Thyroid gland (tissue), 4 donors: ENCODE results near the gene LONP2. TPM values are rescaled to one million over a fixed set of nuclear protein-coding genes. Genes with fewer than 3 reads are reported as not detected.

Experiments used
- DNase-seq, 2 donors: peaks; one replicate each; pipeline ENCODE4 v3.0.0-alpha.2; 2019
- H3K27ac ChIP-seq, 3 donors: fragments of 200-600 bp; sonication (generic); 1 replicate in 2 of 3; 2 replicates in 1 of 3; pipeline ENCODE4 v1.5.1; 2016 to 2019; ENCODE audit warnings: mild to moderate bottlenecking in 1 of 3, moderate library complexity in 1 of 3
- H3K27me3 ChIP-seq: fragments of 200-600 bp; sonication (generic); one replicate; pipeline ENCODE4 v1.5.1; 2019
- H3K36me3 ChIP-seq, 2 donors: fragments of 200-600 bp; sonication (generic); one replicate each; pipeline ENCODE4 v1.5.1; 2016 to 2019
- H3K4me1 ChIP-seq, 2 donors: fragments of 200-600 bp; sonication (generic); one replicate each; pipeline ENCODE4 v1.5.1; 2017 to 2019
- H3K4me3 ChIP-seq, 3 donors: fragments of 200-600 bp; sonication (generic); replicated peaks in 1 of 3; 1 replicate in 2 of 3; 2 replicates in 1 of 3; pipeline ENCODE4 v1.5.1; 2016; ENCODE audit warnings: mild to moderate bottlenecking in 1 of 3
- H3K9me3 ChIP-seq: fragments of 200-600 bp; sonication (generic); one replicate; pipeline ENCODE4 v1.5.1; 2017
- POLR2A ChIP-seq, 2 donors: fragments of 450-650 bp; IDR thresholded peaks; one replicate each; pipeline ENCODE4 v1.6.1; 2017; ENCODE audit warnings: antibody characterized with exemption in 2 of 2, mild to moderate bottlenecking in 2 of 2, moderate library complexity in 1 of 2
- WGBS, 2 donors: methylation state at CpG; one replicate each; pipeline ENCODE4 v1.1.5; 2017; 5-methylcytosine and 5-hydroxymethylcytosine counted together
- intact Hi-C: fragments of 100-400 bp; cut with DNase I; formaldehyde crosslinking; loops from one replicate; pipeline ENCODE4 v1.15.1; 2023
- total RNA-seq, 4 donors: library from RNA; depleted of rRNA; stranded (reverse); fragments of >200 nt; gene quantifications; one replicate each; pipeline ENCODE4 v1.2.3, GENCODE V29; 2016
- TF ChIP-seq, protein P1 (sequence below), 6 experiments: fragments of 200-600 bp in 3 of 6; fragments of 450-650 bp in 3 of 6; sonication (generic) in 3 of 6; IDR thresholded peaks; one replicate each; pipeline ENCODE4 v1.5.1; 2016 to 2019; ENCODE audit warnings: antibody characterized with exemption in 6 of 6, mild to moderate bottlenecking in 2 of 6, inconsistent platforms in 1 of 6, moderate library complexity in 1 of 6

The LONP2 gene
- total RNA-seq, 4 donors from 2014 or later, result 108 to 124 (median 116) TPM

DNA sequence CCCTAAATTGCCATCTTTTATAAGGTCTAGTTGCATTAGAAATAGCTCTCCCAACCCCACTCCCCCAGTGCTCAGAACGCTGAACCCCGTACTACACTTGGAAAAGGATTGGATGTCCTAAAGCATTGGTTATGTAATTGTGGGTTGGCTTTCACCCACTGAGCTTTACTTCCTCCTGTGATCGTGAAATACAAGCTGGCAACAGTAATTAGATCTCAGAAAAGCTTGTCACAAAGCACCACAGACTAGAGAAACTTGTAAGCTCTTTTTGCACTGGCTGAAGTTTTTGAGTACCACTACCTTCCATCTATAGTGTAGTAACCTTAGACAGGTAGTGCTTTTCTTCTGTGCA is 86.7 kb downstream of the LONP2 start:
- H3K4me3 ChIP-seq, result no peak overlapping the region

DNA sequence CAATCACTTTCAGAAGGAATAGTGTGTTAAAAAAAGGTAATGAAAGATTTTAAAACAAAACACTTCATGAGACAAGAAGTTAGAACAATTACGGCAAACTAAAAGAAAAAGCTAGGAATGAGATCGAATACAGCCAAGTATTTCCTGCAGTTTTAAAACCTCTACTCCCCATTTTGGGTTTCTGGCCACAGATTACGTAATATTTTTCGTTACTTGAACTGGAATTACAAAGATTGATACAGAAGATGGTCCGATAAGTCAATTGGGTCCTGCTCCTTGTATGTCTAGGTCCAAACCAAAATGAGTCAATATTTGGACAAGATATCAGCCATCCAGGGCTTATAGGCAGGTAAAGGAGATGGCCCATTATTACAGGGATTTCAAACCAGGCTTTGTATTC is 88.9 kb downstream of the LONP2 start:
- TF ChIP-seq, protein P1, sequence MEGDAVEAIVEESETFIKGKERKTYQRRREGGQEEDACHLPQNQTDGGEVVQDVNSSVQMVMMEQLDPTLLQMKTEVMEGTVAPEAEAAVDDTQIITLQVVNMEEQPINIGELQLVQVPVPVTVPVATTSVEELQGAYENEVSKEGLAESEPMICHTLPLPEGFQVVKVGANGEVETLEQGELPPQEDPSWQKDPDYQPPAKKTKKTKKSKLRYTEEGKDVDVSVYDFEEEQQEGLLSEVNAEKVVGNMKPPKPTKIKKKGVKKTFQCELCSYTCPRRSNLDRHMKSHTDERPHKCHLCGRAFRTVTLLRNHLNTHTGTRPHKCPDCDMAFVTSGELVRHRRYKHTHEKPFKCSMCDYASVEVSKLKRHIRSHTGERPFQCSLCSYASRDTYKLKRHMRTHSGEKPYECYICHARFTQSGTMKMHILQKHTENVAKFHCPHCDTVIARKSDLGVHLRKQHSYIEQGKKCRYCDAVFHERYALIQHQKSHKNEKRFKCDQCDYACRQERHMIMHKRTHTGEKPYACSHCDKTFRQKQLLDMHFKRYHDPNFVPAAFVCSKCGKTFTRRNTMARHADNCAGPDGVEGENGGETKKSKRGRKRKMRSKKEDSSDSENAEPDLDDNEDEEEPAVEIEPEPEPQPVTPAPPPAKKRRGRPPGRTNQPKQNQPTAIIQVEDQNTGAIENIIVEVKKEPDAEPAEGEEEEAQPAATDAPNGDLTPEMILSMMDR (IDR thresholded peaks at IDR 0.05), result no peak
- TF ChIP-seq POLR2A (IDR thresholded peaks at IDR 0.05), result no peak
- DNase-seq, result no peak
- H3K27ac ChIP-seq, result no peak overlapping the region
- whole genome bisulfite sequencing, 2 donors, result 94 to 96% methylated on average over 5 of the region's 5 CpGs
- peaks cover 13 to 14% of the 10 kb centered on the region in 2 donors for H3K36me3 ChIP-seq
- H3K4me3 ChIP-seq, result no peak overlapping the region
- H3K4me1 ChIP-seq, result peaks cover 0 to 4% of the 10 kb centered on the region in 2 donors
- no peaks in the 10 kb centered on the region for H3K9me3 ChIP-seq
- intact Hi-C loops, result no loop called here
- no peaks in the 10 kb centered on the region for H3K27me3 ChIP-seq

More for the DNA sequence above, 86.7 kb downstream of the LONP2 start:
- H3K4me1 ChIP-seq, result peaks cover 0 to 4% of the 10 kb centered on the region in 2 donors
- no peak overlapping the region for H3K27ac ChIP-seq
- DNase-seq, result no peak
- H3K9me3 ChIP-seq, result no peaks in the 10 kb centered on the region
- TF ChIP-seq, protein P1 (IDR thresholded peaks at IDR 0.05), result no peak
- no peak for TF ChIP-seq POLR2A (IDR thresholded peaks at IDR 0.05)
- no peaks in the 10 kb centered on the region for H3K27me3 ChIP-seq
- H3K36me3 ChIP-seq, result peaks cover 13 to 14% of the 10 kb centered on the region in 2 donors
- WGBS, 2 donors, result 57% methylated on average over 3 of the region's 3 CpGs
- intact Hi-C loops, result no loop called here

DNA sequence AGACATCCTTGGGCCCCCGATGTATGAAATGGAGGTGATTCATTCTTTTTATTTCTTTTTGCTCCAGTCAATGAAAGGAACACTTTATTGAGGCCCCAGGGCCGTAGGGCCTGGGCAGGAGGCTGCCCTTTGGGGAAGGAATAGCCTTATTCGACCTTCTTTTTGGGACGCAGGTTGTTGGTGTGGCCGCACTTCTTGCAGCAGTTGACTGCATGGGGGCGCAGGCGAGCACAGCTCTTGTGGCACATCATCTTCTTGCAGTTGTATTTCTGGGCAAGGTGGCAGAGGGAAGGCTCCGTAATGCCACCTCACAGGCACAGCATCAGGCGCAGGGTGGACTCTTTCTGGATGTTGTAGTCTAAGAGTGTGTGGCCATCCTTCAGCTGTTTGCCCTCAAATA is 90.2 kb downstream of the LONP2 start:
- Histone ChIP-seq H3K27me3 (no peaks in the 10 kb centered on the region), H3K4me1 (peaks cover 0 to 4% of the 10 kb centered on the region in 2 donors), H3K36me3 (peaks cover 13 to 14% of the 10 kb centered on the region in 2 donors), H3K27ac (no peak overlapping the region), H3K9me3 (no peaks in the 10 kb centered on the region), H3K4me3 (no peak overlapping the region)
- intact Hi-C loops, result no loop called here
- TF ChIP-seq, protein P1 (IDR thresholded peaks at IDR 0.05), result no peak
- TF ChIP-seq POLR2A (IDR thresholded peaks at IDR 0.05), result no peak
- 86 to 91% methylated on average over 9 of the region's 9 CpGs for WGBS, 2 donors
- no peak for DNase-seq

DNA sequence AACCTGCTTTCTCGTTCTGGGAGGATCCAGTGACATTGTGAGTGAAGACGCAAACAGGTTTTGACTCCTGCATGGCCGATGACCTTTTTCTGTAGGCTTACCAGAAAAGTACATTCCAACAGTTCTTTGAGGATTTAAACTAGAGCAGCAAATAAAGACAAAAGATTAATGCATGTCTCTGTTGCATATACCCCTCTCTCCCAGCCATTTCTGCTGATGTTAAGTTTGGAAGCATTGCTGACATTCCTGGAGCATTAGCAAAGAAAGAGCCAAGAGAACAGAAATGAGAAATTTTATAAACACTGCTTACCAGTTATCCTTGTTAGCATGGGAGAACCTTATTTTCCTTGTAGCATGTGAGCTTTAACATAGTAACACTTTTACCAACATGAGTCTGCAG is 91.9 kb downstream of the LONP2 start:
- Histone ChIP-seq H3K9me3 (no peaks in the 10 kb centered on the region), H3K27ac (no peak overlapping the region), H3K27me3 (no peaks in the 10 kb centered on the region), H3K36me3 (peaks cover 13 to 19% of the 10 kb centered on the region in 2 donors), H3K4me1 (peaks cover 0 to under 1% of the 10 kb centered on the region in 2 donors), H3K4me3 (no peak overlapping the region)
- WGBS, 2 donors, result 81 to 88% methylated on average over 3 of the region's 3 CpGs
- no peak for DNase-seq
- no peak for TF ChIP-seq POLR2A (IDR thresholded peaks at IDR 0.05)
- TF ChIP-seq, protein P1 (IDR thresholded peaks at IDR 0.05), result no peak
- intact Hi-C loops, result no loop called here

DNA sequence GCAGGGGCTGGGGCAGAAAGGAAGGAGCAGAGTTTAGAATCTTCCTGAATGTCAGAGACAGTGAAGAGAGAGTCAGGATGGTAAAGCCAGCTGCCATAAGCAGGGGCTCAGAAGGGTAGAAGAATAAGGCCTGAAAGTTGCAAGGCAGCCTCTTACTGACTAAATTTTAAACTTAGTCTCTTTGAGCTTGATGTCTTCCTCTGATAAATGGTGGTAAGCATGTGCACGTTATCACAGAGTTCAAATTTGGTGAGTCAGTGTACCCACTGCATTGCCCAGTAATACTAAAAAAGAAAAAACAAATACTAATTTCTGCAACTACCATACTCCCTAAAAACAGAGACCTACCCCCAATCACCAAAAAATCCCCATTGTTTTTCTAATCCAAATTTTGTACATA is 96.0 kb downstream of the LONP2 start:
- TF ChIP-seq, protein P1 (IDR thresholded peaks at IDR 0.05), result no peak
- no peak for TF ChIP-seq POLR2A (IDR thresholded peaks at IDR 0.05)
- intact Hi-C loops, result no loop called here
- Histone ChIP-seq H3K36me3 (peaks cover 12 to 22% of the 10 kb centered on the region in 2 donors), H3K4me3 (no peak overlapping the region), H3K4me1 (no peaks in the 10 kb centered on the region), H3K27ac (no peak overlapping the region), H3K9me3 (no peaks in the 10 kb centered on the region), H3K27me3 (no peaks in the 10 kb centered on the region)
- 92 to 97% methylated on average over 1 of the region's 1 CpG for WGBS, 2 donors
- no peak for DNase-seq
